ENCODE results near the gene TMEM94.

Gene TMEM94

DNA sequence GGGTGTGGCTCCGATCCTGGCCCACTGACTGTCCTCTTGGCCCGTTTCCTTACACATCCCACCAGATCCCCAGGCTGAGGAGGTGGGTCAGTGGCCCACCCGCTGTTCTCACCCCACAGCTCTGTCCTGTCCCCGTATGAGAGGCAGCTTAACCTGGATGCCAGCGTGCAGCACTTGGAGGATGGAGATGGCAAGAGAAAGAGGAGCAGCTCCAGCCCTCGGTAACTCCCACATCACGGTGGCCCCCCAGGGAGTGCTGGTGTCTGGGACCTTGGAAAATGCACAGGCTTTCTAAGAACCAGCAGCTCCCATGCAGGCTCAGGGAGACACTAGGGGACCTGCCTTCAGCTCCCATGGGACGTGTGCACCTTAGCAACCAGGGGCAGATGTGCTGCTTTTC lies 64.9 kb downstream of the TMEM94 start:
- FAIRE-seq: no peak
- DNase-seq (ENCODE audit: extremely low spot score, insufficient read length, low read depth): no peak

DNA sequence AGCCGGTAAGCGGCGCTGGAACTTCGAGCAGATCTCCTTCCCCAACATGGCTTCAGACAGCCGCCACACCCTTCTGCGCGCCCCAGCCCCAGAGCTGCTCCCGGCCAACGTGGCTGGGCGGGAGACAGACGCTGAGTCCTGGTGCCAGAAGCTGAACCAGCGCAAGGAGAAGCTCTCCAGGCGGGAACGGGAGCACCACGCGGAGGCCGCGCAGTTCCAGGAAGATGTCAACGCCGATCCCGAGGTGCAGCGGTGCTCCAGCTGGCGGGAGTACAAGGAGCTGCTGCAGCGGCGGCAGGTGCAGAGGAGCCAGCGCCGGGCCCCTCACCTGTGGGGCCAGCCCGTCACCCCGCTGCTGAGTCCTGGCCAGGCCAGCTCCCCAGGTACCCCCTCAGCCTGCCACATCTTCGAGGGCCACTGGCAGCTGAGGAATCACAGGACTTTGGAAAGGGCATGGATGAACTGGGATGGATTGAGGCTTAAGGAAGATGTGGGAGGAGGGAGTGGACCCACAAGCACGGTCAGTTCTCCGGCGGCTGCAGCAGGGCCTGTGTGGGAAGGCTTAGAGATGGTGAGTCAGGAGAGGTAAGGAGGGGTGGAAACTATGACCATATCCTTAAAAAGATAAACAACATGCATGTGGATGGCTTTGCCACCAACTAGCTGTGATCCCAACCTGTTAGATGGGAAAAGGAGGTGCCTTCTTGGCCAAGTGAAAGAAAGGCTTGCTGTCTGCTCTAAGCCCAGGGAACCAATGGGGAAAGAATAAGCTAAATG lies 65.7 kb downstream of the TMEM94 start:
- no peak for DNase-seq (ENCODE audit: extremely low spot score, insufficient read length, low read depth)
- FAIRE-seq: no peak

DNA sequence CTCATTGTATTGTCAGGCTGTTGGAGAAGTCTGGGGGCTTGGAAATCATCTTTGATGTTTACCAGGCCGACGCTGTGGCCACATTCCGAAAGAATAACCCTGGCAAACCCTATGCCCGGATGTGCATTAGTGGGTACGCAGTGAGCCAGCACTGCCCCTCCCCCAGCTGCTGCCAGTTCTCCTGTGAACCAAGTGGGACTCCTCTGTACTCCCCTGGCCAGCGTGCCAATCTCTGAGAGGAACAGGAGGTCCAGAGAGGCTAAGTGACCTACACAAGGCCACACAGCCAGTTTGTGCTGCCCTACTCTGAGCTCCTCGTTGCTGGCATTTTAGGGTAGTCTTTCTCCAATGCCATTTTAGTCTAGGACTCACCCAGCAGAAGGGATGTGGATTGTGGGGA lies 67.2 kb downstream of the TMEM94 start:
- FAIRE-seq (no peak), DNase-seq (ENCODE audit: extremely low spot score, insufficient read length, low read depth) (no peak)

DNA sequence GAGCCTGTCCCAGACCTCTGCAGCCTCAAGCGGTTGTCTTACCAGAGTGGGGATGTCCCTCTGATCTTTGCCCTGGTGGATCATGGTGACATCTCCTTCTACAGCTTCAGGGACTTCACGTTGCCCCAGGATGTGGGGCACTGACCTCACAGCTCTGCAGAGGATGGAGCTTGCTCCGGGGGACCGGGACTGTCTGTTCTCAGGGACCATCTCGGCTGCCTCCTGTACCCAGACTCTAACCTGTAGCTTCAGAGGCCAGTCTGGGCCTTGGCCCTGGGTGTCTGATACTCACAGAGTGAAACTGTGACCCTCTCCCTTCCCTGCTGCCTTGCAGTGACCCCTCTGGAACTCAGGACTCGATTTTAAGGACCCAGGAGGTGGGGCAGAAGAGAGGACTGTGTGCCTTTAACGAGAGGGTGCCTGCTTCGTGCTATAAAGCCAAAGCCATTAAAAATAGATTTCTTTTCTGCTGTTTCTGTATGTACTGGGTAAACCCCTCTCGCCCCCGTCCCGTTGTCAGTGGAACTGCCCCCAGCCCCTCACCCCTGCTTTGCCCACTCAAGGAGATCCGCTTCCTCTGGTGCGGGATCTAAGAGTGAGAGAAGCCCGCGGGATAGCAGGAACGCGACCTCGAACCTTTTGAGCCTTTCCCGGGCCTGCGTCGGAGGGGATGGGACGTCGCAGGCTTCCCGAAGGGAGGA lies 68.0 kb downstream of the TMEM94 start:
- DNase-seq (ENCODE audit: extremely low spot score, insufficient read length, low read depth) (no peak), FAIRE-seq (no peak)

DNA sequence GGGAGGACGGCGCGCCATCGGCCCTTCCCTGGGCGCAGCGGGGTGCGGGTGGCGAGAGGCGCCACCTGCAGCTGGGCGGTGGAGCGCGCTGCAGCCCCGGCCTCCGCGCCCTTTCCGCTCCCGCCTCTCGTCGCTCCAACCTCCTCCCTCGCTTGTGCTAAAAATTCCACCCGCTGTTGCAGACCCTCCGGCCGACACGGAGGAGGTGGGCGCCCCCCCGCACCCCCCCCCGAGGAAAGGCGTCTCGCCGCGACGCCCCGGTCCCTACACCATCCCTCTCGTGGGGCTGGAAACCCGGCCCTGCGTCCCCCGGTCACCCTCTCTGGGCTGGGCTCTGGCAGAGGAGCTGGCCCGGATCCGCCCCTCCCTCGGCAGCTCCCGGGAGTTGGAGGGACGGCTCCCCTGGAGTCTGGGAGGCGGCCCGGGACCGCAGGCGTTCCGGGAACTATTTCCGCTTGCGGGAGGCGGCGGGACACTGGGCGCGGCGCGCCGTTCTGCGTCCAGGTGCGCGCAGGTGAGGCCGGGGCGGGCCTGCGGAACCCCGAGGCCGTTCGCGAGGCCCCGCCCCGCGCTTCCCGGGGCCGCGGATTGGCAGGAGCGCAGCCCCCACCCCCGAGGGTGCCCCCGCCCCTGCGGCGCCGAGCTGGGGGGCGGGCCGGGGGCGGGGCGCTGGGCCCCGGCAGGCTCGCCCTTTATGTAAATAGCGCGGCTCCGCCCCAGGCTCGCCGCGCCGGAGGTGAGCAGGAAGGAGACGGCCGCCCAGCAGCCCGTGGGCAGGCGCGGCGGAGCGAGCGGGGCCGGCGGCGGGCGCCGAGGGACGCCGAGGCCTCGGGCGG lies 68.8 kb downstream of the TMEM94 start, which contains the start of gene LLGL2:
LLGL2 (plus strand) TSS at position 728 of the 836 bp plus-strand sequence. CDS start 17,730 bp downstream, outside the sequence.
- peak; percentile 38 for FAIRE-seq

DNA sequence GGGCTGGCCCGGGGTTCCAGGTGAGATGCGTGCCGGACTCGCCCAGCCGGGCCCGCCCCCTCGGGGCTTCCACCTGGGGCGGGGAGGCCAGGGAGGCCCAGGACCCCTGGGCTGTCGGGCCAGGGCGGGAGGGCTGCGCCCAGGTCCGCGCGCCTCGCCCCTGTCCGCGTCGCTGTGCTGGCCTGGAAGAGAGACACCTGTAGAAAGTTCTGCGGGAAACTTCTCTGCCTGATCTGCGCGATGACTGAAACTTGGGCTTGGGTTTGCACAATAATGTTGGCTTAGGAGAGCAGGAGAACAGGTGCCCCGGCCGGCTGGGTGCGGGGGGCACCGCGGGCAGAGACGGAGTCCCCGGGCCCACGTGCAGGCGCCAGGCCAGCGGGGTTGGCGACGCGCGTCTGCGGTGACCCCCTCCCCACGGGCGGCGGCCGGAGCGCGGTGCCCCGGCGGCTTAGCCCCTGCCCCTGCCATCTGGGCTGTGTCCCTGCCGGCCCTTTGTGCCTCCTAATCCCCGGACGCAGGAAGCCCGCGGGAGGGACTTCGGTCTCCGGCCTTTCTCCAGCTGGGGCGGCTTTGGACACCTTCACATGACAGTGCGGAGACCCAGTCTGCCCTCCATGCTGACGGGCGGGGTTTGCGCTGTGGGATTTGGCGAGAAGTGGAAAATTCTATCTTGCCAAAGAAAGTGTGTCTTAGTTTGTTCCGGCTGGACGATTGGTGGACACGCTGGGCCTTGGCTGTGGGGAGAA lies 69.5 kb downstream of the TMEM94 start:
- DNase-seq (ENCODE audit: extremely low spot score, insufficient read length, low read depth) (no peak), FAIRE-seq (no peak)

More for the DNA sequence above, 68.8 kb downstream of the TMEM94 start, which contains the start of gene LLGL2:
- DNase-seq (ENCODE audit: extremely low spot score, insufficient read length, low read depth): peak; percentile 91

DNA sequence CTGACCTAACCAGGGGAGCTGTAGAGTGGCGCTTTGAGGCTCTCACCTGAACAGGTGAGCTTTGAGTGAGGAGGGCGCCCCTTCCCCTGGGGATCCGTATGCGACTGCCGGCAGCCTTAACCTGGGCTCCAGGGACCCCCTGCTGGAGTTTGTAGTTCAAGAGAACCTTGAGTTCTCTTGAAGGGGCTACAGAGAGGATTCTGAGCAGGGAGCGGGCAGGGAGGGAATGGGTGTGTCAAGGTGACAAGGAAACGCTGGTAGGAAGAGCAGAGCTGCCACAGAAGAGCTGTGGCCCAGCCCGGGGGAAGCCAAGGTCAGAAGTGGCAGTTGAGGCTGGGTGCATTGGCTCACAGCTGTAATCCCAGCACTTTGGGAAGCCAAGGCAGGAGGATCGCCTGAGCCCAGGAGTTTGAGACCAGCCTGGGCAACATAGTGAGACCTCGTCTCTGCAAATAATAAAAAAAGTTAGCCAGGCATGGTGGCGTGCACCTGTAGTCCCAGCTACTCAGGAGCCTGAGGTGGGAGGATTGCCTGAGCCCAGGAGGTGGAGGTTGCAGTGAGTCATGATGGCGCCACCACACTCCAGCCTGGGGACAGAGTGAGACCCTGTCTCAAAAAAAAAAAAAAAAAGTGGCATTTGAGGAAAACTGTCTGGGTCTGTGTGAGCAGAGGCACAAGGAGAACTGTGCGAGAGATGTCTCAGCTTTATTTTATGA lies 70.3 kb downstream of the TMEM94 start:
- FAIRE-seq (no peak), DNase-seq (ENCODE audit: extremely low spot score, insufficient read length, low read depth) (no peak)

DNA sequence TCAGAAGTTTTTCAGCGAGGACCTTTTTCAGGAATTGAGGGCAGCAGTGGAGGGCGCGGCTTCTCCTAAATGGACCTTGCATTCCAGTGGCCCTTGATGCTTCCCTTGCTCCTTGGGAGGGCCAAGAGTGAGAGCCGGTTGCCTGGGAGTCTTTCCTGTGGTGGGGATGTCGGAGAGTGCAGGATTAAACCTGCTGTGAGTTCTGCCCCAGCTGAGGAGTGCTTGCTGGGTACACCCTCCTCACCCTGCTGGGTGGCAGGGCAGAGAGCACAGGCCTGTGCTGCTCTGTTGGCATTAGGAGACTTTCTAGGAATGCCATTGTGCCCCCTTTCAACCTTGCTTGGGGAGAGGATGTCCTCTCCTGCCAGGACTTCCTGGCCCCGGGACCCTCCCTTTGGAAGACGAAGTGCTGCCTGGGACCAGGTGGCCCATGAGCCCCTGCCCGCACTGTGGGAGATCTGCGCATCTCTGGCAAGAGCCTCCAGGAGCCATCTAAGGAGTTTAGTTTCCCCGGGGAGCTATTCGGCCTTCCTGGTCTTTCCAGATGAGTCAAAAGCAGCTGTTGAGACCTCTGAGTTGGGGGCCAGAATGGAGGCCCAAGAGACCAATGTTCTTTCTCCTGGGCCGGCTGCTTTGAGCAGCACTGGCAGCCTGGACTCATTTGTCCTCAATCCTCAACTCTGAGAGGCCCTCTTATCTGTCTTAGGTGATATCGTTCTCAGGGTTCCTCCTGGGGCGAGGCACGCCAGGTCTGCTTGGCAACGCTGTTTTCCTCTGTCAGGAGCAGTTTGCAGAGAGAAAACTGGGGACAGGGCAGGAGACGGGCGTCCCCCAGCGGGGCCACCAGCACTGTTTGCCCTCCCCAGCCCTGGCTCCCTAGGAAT lies 74.6 kb downstream of the TMEM94 start:
- no peak for FAIRE-seq
- DNase-seq (ENCODE audit: extremely low spot score, insufficient read length, low read depth): no peak

DNA sequence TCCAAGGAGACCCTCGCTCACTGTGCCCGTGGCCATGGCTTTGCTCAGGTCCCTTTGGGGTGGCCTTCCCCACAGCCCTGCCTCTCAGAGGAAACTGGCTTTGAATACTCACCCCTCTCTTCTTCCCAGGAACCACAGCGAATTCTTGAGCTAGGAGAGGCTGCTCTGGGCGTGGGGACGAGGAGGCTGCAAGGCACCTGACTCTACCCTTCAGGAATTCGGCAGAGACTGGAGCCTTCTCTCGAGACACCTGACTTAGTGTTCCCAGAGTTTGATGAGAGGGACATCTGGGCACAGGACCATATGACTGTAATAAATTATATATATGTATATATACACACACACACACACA lies 75.3 kb downstream of the TMEM94 start:
- DNase-seq (ENCODE audit: extremely low spot score, insufficient read length, low read depth) (no peak), FAIRE-seq (no peak)

DNA sequence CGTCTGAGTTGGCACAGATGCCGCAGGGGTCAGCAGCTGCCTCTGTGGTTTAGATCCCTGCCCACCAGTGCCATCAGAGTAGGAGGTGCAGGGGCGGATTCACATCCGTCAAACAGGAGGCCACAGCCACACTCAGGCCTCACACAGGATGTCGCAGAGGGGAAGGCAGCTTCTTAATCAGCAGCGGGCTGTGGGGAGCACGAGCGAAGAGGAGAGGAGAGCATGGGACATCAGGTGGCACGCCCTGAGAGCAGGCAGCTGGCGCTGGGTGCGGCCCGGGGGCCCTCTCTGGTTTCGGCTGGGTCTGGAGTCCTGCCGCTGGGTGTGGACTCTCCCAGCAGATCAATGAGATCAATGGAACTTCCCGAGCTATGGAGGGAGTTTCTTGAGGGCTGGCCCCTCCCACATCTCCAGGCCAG lies 78.7 kb downstream of the TMEM94 start:
- DNase-seq (ENCODE audit: extremely low spot score, insufficient read length, low read depth) (no peak), FAIRE-seq (peak; percentile 92)

DNA sequence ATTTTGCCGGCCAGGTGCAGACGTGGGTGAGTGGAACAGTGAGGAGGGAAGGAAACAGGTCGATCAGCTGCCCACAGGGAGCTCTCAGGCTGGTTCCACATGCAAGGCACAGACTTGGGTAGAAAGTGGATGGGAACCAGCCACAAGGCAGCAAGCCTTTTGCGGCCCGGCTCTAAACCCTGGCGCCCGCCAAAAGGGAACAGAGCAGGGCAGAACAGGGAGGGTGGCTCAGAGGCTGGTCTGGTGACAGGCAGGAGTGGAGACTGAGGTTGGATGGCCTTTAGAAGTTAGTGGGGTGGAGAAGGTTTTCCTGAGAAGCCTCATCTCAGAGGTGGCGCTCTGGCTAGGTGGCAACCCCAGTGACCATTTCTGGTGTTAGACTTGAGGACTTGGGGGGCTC lies 79.4 kb downstream of the TMEM94 start:
- DNase-seq (ENCODE audit: extremely low spot score, insufficient read length, low read depth): no peak
- FAIRE-seq: no peak

DNA sequence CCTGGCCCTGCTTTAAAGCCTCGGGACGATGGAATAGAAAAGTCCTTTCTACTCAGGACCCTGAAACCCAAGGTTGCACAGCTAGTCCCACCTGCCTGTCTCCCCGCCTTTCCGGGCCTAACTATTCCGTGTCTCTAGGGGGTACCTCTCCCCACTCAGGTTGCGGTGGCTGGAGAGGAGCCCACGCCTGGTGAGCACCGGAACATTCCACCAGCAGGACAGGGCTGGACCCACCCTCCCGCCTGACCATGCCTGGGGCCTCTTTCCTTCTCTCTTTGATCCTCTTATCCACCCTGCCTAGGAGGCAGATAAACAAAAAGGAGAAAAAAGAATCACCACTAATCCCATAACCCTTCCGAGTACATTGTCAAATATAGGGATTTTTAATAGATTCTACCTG lies 79.9 kb downstream of the TMEM94 start:
- FAIRE-seq: no peak
- DNase-seq (ENCODE audit: extremely low spot score, insufficient read length, low read depth): no peak

DNA sequence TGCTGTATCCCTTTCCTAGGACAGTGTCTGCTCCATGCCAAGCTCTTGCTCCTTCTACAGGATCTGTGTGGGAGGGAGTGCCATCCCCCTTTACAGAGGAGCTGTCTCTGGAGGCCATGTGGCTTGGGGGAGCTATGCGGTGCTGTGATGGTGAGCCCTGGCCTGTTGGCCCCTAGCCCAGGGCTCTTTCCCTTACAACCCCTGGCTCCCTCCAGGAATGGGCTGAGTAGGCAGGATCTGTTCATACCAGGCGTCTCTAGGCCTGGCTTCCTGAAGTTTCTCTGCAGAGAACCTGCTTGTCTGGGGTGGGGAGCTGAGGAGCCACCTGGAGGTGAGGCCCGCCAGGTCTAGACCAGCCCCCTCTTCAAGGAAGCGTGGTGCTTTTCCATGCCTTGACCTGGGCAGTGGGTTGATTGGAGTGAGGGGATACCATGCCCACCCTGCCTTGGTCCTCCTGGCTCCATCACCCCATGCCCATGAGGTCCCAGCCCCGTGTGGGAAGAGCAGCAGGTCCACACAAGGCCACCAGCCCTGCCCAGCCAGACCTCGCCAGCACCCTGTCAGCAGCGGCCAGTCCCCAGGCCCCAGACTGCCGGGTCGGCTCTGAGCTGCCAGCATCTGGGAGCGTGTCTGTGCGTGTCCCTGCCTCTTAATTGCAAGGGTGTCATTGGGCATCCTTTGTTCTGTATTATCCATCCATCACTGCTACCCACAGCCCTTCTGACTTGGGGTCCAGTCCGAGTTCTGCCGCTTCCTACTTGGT lies 83.7 kb downstream of the TMEM94 start:
- FAIRE-seq (no peak), DNase-seq (ENCODE audit: extremely low spot score, insufficient read length, low read depth) (no peak)

DNA sequence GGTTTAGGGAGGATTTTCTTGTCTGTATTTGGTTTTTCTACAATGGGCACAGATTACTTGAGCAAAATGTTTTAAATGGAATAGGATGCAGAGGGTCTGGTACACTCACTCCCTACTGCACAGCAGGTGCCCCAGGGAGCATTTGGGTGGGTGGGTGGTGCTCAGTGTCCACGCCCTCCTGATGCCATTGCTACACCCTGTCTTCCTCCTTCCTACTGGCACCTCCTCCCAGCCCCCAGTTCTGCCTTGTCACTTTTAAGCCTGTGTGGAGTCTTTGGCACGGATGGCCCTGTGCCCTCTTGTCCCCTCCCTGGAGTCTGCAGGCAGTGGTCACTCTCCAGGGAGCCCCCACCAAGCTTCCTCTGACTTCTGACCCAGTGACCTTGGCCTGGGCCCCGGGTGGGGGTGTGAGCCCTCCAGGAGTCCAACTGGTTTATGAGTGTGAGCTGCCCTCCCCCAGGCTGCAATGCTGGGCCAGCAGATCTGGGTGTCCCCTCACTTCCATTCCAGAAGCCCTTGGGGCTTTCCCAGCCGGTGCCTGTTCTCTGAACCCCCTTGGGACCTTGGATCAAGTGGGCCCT lies 84.6 kb downstream of the TMEM94 start:
- FAIRE-seq: no peak

DNA sequence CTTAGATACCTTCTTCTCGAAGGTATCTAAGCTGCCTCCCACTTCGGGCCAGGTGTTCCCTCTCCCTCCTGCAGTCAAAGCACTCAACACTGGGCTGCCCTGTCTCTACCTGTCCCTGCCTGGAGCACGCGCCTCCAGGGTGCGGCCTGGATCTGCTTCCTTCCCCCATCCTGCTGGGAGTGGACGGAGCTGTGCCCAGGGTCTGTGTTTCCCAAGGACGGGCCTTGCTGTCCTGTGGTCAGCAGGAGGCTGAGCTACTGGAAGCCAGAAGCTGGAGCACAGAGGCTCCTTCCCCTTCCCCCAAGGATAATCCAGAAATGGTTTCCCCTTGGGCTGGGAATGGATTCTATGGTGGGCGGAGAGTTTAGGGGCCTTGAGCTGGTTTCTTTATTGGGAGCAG lies 85.8 kb downstream of the TMEM94 start:
- FAIRE-seq: no peak
- no peak for DNase-seq (ENCODE audit: extremely low spot score, insufficient read length, low read depth)

More for the DNA sequence above, 84.6 kb downstream of the TMEM94 start:
- DNase-seq (ENCODE audit: extremely low spot score, insufficient read length, low read depth): no peak

DNA sequence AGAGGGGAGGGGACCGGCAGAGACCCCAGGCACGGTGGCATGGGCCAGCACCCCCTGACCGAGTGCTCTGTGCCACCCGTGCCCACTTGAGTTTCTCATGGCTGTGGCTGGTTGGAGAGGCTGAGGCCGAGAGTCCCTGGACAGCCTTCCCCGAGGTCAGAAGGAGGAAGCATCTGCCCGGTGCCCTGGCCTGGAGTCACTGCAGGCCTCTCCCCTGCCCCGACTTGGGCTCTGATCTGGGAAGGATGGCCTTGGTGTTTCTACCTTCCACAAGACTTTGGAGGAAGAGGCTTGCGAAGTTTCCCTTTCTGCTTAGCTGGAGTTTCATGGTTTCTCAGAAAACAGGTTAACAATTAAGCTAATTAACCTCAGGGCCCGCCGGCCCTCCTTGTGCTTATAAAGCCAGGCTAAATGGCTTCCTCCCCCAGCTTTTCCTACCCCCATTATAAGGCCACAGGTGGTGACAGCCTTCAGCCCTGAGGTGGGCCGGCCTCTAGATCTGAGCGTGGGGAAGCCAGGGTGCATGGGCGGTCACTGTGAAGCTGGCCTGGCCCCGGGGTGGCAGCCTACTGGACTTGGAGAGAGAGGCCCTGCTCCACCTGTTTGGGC lies 86.4 kb downstream of the TMEM94 start:
- no peak for DNase-seq (ENCODE audit: extremely low spot score, insufficient read length, low read depth)
- peak; percentile 55 for FAIRE-seq

DNA sequence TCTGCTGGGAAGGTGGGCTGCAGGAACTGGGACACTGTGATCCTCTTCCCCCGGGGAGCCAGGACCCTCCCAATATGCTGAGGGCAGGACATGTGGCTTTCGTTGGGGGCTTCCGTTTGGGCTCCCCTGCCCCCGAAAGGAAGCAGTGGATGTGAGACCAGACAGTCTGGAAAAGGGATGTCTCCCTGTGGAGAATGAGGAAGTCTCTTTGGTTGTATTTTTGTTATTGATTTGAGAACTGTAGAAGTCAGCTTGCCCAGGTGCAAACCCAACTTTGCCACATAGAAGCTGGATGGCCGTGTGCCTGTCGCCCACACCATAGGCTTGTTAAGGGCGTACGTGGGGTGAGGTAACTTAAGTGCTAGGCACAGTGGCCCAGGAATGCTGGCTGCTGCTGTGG lies 87.8 kb downstream of the TMEM94 start:
- FAIRE-seq: no peak

More for the DNA sequence above, 87.8 kb downstream of the TMEM94 start:
- DNase-seq (ENCODE audit: extremely low spot score, insufficient read length, low read depth): no peak
